ENCODE measurements around the gene ARHGAP10.
"Not testable (repeated sequence)": the region's sequence is repeated elsewhere in the genome, so short reads cannot be mapped to it uniquely, and the experiment has no call there.

ARHGAP10 gene

DNA sequence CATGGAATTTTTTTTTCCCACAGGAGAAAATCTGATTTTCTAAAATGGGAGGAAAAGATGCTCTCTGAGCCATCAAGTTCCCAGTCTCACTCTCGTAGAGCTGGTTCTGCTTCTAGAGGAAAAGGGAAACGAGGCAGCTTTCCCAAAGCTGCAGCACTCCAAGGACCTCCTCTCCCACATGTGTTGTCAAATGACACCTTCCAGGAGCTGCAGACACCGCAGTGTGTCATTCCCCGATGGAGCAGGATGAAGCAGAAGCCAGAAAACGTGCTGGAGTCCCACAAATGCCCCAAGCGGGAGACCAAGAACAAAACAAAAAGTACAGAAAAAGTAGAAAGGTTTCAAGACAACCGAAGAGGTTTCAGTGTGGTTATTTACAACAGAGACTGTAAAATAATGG is 348.1 kb downstream of the ARHGAP10 start:
- H3K36me3 ChIP-seq, result peaks cover 18% of the 10 kb centered on the region
- no peak overlapping the region for H3K4me3 ChIP-seq
- no peak overlapping the region for H3K27ac ChIP-seq
- H3K9ac ChIP-seq, result no peak overlapping the region
- TF ChIP-seq Cebpa-rat (IDR thresholded peaks at IDR 0.05), result no peak
- H3K4me1 ChIP-seq, result no peaks in the 10 kb centered on the region
- H3K4me2 ChIP-seq, result no peak overlapping the region
- H3K27me3 ChIP-seq, result no peaks in the 10 kb centered on the region
- no peaks in the 10 kb centered on the region for H4K20me1 ChIP-seq
- H3K9me3 ChIP-seq, result peaks cover 6% of the 10 kb centered on the region

DNA sequence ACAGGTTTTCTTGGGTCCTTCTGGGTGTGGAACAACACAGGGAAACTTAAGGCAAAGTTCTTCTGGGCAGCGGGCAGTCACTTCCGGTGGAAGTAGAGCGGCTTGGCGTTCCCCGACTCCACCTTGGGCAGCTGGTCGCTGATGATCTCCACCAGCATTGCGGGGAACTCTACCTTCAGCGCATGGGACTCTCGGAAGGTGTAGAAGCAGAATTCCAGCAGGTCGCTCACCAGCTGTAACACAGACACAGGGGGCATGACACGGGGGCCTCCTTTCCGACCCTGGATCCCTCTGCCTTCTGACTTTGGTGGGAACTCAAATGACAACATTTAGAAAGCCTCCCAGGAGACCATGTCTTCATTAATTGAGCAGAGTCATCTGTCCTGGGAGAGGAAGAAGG is 349.4 kb downstream of the ARHGAP10 start:
- Histone ChIP-seq H4K20me1 (no peaks in the 10 kb centered on the region), H3K4me1 (no peaks in the 10 kb centered on the region), H3K9me3 (no peaks in the 10 kb centered on the region), H3K27me3 (no peaks in the 10 kb centered on the region), H3K36me3 (peaks cover 5% of the 10 kb centered on the region; the same call in 1 of the 2 replicates), H3K27ac (no peak overlapping the region), H3K4me2 (no peak overlapping the region), H3K4me3 (no peak overlapping the region), H3K9ac (no peak overlapping the region)
- TF ChIP-seq Cebpa-rat (IDR thresholded peaks at IDR 0.05), result no peak

DNA sequence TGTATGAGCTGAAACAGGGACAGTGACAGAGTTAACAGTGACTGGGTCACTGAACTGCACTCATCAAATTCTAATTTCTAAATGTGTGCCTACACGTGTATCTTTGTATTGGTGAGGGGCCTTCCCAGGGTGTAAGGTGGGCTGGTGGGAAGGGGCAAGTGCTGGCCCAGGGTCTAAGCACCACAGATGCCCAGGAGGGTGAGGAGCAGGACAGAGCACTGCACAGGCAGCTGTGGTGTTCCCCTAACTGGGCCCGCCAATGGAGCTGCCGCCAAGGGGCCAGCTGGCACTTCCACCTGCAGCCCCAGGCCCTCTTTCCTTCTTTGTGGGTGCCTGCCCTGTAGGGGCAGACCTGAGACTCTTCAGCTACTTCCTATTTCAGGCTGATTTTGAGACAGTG is 349.9 kb downstream of the ARHGAP10 start:
- no peak for TF ChIP-seq Cebpa-rat (IDR thresholded peaks at IDR 0.05)
- Histone ChIP-seq H3K9ac (no peak overlapping the region), H3K27ac (no peak overlapping the region), H4K20me1 (no peaks in the 10 kb centered on the region), H3K4me1 (no peaks in the 10 kb centered on the region), H3K9me3 (no peaks in the 10 kb centered on the region), H3K36me3 (0 out of 2 replicates have a peak, but pooled peaks cover under 1% of the 10 kb centered on the region), H3K4me2 (no peak overlapping the region), H3K4me3 (no peak overlapping the region), H3K27me3 (no peaks in the 10 kb centered on the region)

DNA sequence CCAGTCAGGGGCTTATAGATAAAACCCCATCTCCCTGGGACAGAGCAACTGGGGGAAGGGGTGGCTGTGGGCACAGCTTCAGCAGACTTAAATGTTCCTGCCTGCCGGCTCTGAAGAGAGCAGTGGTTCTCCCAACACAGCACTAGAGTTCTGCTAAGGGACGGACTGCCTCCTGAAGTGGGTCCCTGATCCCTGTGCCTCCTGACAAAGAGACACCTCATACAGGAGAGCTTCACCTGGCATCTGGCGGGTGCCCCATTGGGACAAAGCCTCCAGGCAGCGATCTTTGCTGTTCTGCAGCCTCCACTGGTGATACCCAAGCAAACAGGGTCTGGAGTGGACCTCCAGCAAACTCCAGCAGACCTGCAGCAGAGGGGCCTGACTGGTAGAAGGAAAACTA is 351.2 kb downstream of the ARHGAP10 start:
- not testable (repeated sequence) for H3K27me3 ChIP-seq, H4K20me1 ChIP-seq, H3K36me3 ChIP-seq, H3K4me2 ChIP-seq, H3K9ac ChIP-seq, H3K4me3 ChIP-seq, H3K4me1 ChIP-seq, H3K27ac ChIP-seq, H3K9me3 ChIP-seq

DNA sequence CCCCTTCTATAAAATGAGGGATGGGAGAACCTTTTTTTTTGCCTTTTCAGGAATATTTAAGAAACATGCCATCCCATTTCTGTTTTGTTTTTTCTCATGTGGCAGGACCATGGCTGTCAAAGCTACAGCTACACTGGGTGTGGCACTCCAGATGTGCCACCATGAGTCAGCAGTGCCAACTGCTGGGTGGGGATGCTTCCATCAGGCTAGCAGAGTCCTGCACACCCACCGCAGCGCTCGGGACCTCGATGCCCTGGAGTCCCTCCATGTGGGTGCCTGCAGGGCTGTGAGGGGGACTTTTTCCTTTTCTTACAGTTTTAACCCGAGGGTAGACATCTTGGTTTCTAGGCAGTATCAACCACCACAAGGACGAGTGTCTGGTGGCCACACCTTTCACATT is 357.7 kb downstream of the ARHGAP10 start:
- H3K9ac ChIP-seq, result no peak overlapping the region
- no peak overlapping the region for H3K4me3 ChIP-seq
- no peak overlapping the region for H3K27ac ChIP-seq
- H3K27me3 ChIP-seq, result no peaks in the 10 kb centered on the region
- H3K4me1 ChIP-seq, result no peaks in the 10 kb centered on the region
- no peaks in the 10 kb centered on the region for H4K20me1 ChIP-seq
- no peaks in the 10 kb centered on the region for H3K36me3 ChIP-seq
- no peak overlapping the region for H3K4me2 ChIP-seq
- no peaks in the 10 kb centered on the region for H3K9me3 ChIP-seq
- TF ChIP-seq Cebpa-rat (IDR thresholded peaks at IDR 0.05), result no peak

DNA sequence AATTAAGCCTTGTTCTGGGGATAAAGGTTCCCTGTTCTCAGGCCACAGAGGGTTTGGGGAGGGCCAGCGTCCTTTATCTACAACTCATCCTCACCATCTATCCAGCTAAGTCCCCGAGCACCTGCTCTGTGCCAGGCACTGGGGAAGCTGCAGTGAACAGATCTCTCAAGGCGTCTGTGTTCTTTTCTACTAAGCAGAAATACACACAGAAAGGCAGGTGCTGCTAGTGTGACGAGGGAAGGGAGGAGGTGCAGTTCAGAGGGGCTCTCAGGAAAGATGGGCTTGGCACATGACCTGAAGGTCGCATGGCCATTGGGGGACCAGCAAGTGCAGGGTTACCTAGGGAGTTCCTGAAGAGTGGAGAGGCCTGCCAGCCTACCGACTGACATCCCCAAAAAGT is 358.1 kb downstream of the ARHGAP10 start:
- no peak overlapping the region for H3K4me2 ChIP-seq
- no peaks in the 10 kb centered on the region for H3K36me3 ChIP-seq
- H4K20me1 ChIP-seq, result no peaks in the 10 kb centered on the region
- no peak for TF ChIP-seq Cebpa-rat (IDR thresholded peaks at IDR 0.05)
- H3K27ac ChIP-seq, result no peak overlapping the region
- H3K4me3 ChIP-seq, result no peak overlapping the region
- no peaks in the 10 kb centered on the region for H3K4me1 ChIP-seq
- no peaks in the 10 kb centered on the region for H3K27me3 ChIP-seq
- H3K9ac ChIP-seq, result no peak overlapping the region
- no peaks in the 10 kb centered on the region for H3K9me3 ChIP-seq

DNA sequence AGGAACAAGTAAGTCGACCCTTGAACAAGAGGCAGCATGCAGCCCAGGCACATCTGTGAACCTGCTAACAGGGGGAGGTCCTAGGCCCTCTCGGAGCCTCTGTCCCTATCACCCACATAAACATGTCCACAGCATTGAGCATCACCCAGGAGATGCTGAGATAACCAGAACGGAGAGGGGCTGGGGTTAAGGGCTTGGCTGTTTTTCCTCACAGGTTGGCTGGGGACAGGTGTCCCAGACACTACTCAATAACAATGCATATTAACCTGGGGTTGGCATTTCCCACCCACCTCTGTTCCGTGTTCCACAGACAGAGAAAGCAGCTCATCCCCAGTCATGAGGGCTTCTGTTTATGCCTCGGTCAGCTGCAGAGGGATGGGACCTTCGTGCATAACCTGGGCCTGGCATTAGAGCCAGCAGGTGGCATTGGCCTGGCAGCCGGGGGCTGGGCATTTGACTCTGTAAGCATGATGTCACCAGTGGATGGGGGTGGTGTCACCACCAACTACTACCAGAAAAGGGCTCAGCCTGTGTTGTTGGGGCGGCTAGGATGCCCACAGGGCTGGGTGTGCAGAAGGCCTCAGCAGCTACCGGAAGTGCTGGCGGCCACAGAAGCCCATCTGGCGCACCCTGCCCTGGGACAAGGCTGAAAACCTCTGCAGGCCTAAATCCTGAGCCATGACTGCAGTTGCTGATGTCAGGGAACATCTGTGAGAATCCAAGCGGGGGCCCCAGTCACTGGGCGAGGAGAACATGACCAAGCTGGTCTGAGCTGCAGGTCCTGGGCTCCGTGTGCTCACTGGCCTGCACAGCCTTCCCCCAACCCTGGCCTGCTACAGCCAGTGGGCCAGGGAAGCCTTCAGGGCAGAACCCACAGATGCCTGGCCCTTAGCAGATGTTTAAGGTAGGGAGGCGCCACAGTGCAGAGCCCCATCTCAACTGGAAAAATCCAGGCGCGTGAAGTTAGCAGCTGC is 358.9 kb downstream of the ARHGAP10 start:
- Histone ChIP-seq H3K4me1 (no peaks in the 10 kb centered on the region), H3K27ac (no peak overlapping the region), H3K9me3 (no peaks in the 10 kb centered on the region), H4K20me1 (no peaks in the 10 kb centered on the region), H3K4me2 (no peak overlapping the region), H3K36me3 (no peaks in the 10 kb centered on the region), H3K4me3 (no peak overlapping the region), H3K27me3 (no peaks in the 10 kb centered on the region), H3K9ac (no peak overlapping the region)
- no peak for TF ChIP-seq Cebpa-rat (IDR thresholded peaks at IDR 0.05)

DNA sequence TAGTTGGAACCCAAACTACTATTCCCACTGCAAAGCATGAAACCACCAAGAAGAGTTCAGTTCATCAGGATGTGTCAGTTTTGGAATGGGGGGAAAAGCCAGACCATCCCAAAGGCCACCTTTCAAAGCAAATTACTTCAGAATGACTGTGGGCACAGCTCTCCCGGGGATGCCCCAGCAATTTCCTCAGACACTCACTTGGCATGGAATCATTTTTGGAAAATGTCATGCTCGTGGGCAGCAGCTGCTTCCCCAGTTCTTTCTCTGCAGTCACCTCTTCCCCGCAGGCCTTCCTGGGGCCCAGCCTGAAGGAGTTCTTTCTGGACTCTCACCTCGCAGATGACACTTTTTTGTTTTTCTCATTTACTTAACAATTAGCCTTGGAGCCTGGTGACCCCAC is 360.0 kb downstream of the ARHGAP10 start:
- TF ChIP-seq Cebpa-rat (IDR thresholded peaks at IDR 0.05), result no peak
- Histone ChIP-seq H3K9ac (no peak overlapping the region), H3K27ac (no peak overlapping the region), H3K4me2 (no peak overlapping the region), H3K36me3 (no peaks in the 10 kb centered on the region), H3K4me1 (no peaks in the 10 kb centered on the region), H3K9me3 (no peaks in the 10 kb centered on the region), H3K4me3 (no peak overlapping the region), H4K20me1 (no peaks in the 10 kb centered on the region), H3K27me3 (no peaks in the 10 kb centered on the region)

DNA sequence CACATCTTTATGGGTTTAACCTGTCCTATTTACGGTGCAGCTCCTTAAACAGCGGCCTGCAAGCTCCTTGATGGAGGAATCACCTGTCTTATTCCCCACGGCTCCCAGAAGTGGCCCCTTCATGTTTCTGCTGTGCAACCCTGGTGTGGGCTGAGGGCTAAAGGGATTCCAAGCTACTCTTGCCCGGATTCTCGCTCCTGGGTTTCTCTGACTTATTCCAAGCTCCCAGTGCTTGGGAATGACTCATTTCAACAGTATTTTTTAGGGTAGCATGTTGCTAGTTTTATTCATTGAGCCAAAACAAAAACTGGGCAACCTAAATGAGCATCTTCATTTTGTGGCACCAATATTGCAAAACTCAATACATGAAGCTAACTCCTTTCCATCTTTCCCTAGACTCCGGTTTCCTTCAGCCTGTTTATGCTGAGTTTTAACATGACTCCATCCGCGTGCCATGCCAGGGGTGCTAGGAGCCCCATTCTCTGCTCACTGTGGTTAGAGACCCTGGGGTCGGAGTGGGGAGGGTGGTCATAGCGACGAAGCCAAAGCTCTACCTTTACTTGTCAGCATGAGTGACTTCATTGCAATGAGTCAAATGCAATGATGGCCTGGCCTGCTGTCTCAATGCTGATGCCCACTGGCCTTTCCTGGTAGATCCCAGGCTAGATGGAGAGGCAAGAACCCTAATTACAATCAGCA is 360.6 kb downstream of the ARHGAP10 start:
- H3K4me1 ChIP-seq, result no peaks in the 10 kb centered on the region
- no peak overlapping the region for H3K9ac ChIP-seq
- no peak overlapping the region for H3K4me2 ChIP-seq
- no peaks in the 10 kb centered on the region for H3K27me3 ChIP-seq
- no peak for TF ChIP-seq Cebpa-rat (IDR thresholded peaks at IDR 0.05)
- no peak overlapping the region for H3K27ac ChIP-seq
- no peaks in the 10 kb centered on the region for H3K36me3 ChIP-seq
- H3K9me3 ChIP-seq, result no peaks in the 10 kb centered on the region
- no peaks in the 10 kb centered on the region for H4K20me1 ChIP-seq
- H3K4me3 ChIP-seq, result no peak overlapping the region

DNA sequence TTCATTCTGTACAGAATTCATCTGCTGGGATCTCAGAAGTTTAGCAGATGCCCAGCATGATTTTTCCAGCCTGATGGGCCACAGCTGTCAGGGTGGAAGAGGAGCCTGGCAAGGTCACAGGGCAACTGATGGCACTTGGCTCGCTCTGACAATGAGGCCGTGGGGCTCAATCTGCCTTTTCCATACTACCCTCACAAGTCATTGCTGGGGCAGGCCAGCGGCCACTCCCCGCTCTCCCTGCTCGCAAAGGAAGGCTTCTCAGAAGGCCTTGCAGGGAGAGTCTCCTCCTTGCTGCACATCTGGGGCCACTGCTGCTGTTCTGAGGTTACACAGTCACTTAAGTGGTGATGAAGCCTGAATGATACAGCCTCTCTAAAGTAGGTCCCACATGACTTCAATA is 361.2 kb downstream of the ARHGAP10 start:
- TF ChIP-seq Cebpa-rat (IDR thresholded peaks at IDR 0.05), result no peak
- no peak overlapping the region for H3K27ac ChIP-seq
- no peaks in the 10 kb centered on the region for H4K20me1 ChIP-seq

More for the DNA sequence above, 361.2 kb downstream of the ARHGAP10 start:
- no peak overlapping the region for H3K9ac ChIP-seq
- no peaks in the 10 kb centered on the region for H3K9me3 ChIP-seq
- no peak overlapping the region for H3K4me2 ChIP-seq
- no peak overlapping the region for H3K4me3 ChIP-seq
- no peaks in the 10 kb centered on the region for H3K27me3 ChIP-seq
- H3K4me1 ChIP-seq, result no peaks in the 10 kb centered on the region
- H3K36me3 ChIP-seq, result no peaks in the 10 kb centered on the region
